Astrocyte (in vitro differentiated cells and primary cell): Measurements from ENCODE around the gene CMTM7. TPM values are rescaled to one million over a fixed set of nuclear protein-coding genes. Genes with fewer than 3 reads are reported as not detected.
"Not testable (repeated sequence)": the region's sequence is repeated elsewhere in the genome, so short reads cannot be mapped to it uniquely, and the experiment has no call there.

Experiments used
- DNase-seq: peaks from one replicate; pipeline ENCODE4 v3.0.0-alpha.2; 2010; ENCODE audit warnings: low read depth
- FAIRE-seq: peaks from 2 replicates; lab custom pipeline; 2011; peaks lifted over from hg19 to GRCh38; lab: Jason Lieb, UNC
- H2AFZ ChIP-seq: 2 replicates; pipeline ENCODE4 v1.6.0; 2012; ENCODE audit warnings: low read depth, low read length, inconsistent platforms
- H3K27ac ChIP-seq: 2 replicates; pipeline ENCODE4 v1.5.1; 2011; ENCODE audit warnings: low read depth, low read length, inconsistent platforms
- H3K27me3 ChIP-seq: 2 replicates; pipeline ENCODE4 v1.6.0; 2011; ENCODE audit warnings: low read length, inconsistent platforms; ENCODE audit not compliant: insufficient read depth
- H3K36me3 ChIP-seq: 2 replicates; pipeline ENCODE4 v1.5.1; 2011; ENCODE audit warnings: low read length, inconsistent platforms; ENCODE audit not compliant: insufficient read depth
- H3K4me1 ChIP-seq: 2 replicates; pipeline ENCODE4 v1.5.1; 2011; ENCODE audit warnings: low read length, inconsistent platforms; ENCODE audit not compliant: insufficient read depth
- H3K4me2 ChIP-seq: 2 replicates; pipeline ENCODE4 v1.6.0; 2012; ENCODE audit warnings: low read length, inconsistent platforms
- H3K4me3 ChIP-seq: 2 replicates; pipeline ENCODE4 v1.5.1; 2011; ENCODE audit warnings: low read depth, mild to moderate bottlenecking, low read length, inconsistent platforms; ENCODE audit not compliant: insufficient read depth
- H3K79me2 ChIP-seq: 2 replicates; pipeline ENCODE4 v1.6.0; 2012; ENCODE audit warnings: mild to moderate bottlenecking, low read length, inconsistent platforms; ENCODE audit not compliant: insufficient read depth
- H3K9ac ChIP-seq: 2 replicates; pipeline ENCODE4 v1.6.0; 2012; ENCODE audit warnings: mild to moderate bottlenecking, low read length, inconsistent platforms
- H3K9me3 ChIP-seq: 2 replicates; pipeline ENCODE4 v1.5.1; 2012; ENCODE audit warnings: low read depth, mild to moderate bottlenecking, low read length, inconsistent platforms; ENCODE audit not compliant: insufficient read depth
- H4K20me1 ChIP-seq: 2 replicates; pipeline ENCODE4 v1.6.0; 2012; ENCODE audit warnings: low read length, inconsistent platforms; ENCODE audit not compliant: insufficient read depth
- H3K27ac Mint-ChIP-seq: one replicate; pipeline ENCODE4 v1.8.0; 2021; ENCODE audit warnings: mild to moderate bottlenecking, mixed read lengths; ENCODE audit not compliant: unreplicated experiment
- H3K27me3 Mint-ChIP-seq: one replicate; pipeline ENCODE4 v1.8.0; 2021; ENCODE audit warnings: low read depth, mixed read lengths; ENCODE audit not compliant: unreplicated experiment
- H3K36me3 Mint-ChIP-seq: one replicate; pipeline ENCODE4 v1.8.0; 2021; ENCODE audit warnings: low read depth, mixed read lengths; ENCODE audit not compliant: unreplicated experiment
- H3K4me1 Mint-ChIP-seq: one replicate; pipeline ENCODE4 v1.8.0; 2021; ENCODE audit warnings: low read depth, mixed read lengths; ENCODE audit not compliant: unreplicated experiment
- H3K4me3 Mint-ChIP-seq: one replicate; pipeline ENCODE4 v1.8.0; 2021; ENCODE audit warnings: mild to moderate bottlenecking, moderate library complexity, mixed read lengths; ENCODE audit not compliant: unreplicated experiment
- H3K9me3 Mint-ChIP-seq: one replicate; pipeline ENCODE4 v1.8.0; 2021; ENCODE audit warnings: mild to moderate bottlenecking, mixed read lengths; ENCODE audit not compliant: unreplicated experiment
- CTCF ChIP-seq: IDR thresholded peaks from 2 replicates; pipeline ENCODE4 v1.5.1; 2011; ENCODE audit warnings: low read depth, mild to moderate bottlenecking, inconsistent platforms, low read length, moderate library complexity; ENCODE audit not compliant: insufficient read depth
- EZH2 ChIP-seq: IDR thresholded peaks from 2 replicates; pipeline ENCODE4 v1.6.1; 2012; ENCODE audit warnings: mild to moderate bottlenecking, low read length, inconsistent platforms; ENCODE audit not compliant: insufficient read depth
- total RNA-seq: library from RNA; stranded (reverse); gene quantifications from 2 replicates; pipeline ENCODE4 v1.2.1, GENCODE V29; 2021

The CMTM7 gene
- total RNA-seq, 1 donor from 2014 or later, result 23.9 TPM

GRCh38 chr3:32383136-32383711 lies 8.4 kb upstream of the CMTM7 start:
- Histone ChIP-seq H3K4me3 (no peak overlapping the region), H3K4me2 (no peak overlapping the region), H3K9ac (no peak overlapping the region), H3K9me3 (no peaks in the 10 kb centered on the region), H3K27me3 (peaks cover 13% of the 10 kb centered on the region), H4K20me1 (no peaks in the 10 kb centered on the region), H3K36me3 (no peaks in the 10 kb centered on the region), H3K27ac (no peak overlapping the region), H2AFZ (no peak overlapping the region), H3K79me2 (no peaks in the 10 kb centered on the region), H3K4me1 (no peaks in the 10 kb centered on the region)
- TF ChIP-seq EZH2 (no peak), CTCF (no peak)
- Mint-ChIP-seq H3K36me3 (peaks cover 2% of the 10 kb centered on the region), H3K4me1 (peaks cover 6% of the 10 kb centered on the region), H3K27ac (no peak overlapping the region), H3K9me3 (no peaks in the 10 kb centered on the region), H3K4me3 (no peak overlapping the region), H3K27me3 (peaks cover 15% of the 10 kb centered on the region)
- DNase-seq, result no peak
- FAIRE-seq, result no peak

GRCh38 chr3:32384938-32385337 lies 6.7 kb upstream of the CMTM7 start:
- Histone ChIP-seq H4K20me1 (no peaks in the 10 kb centered on the region), H3K79me2 (no peaks in the 10 kb centered on the region), H3K4me2 (no peak overlapping the region), H3K27me3 (peaks cover 13% of the 10 kb centered on the region), H3K4me3 (no peak overlapping the region), H3K9me3 (no peaks in the 10 kb centered on the region), H3K27ac (no peak overlapping the region), H3K36me3 (no peaks in the 10 kb centered on the region), H3K4me1 (no peaks in the 10 kb centered on the region), H3K9ac (no peak overlapping the region), H2AFZ (no peak overlapping the region)
- FAIRE-seq (no peak), DNase-seq (no peak)
- Mint-ChIP-seq H3K4me3 (no peak overlapping the region), H3K9me3 (no peaks in the 10 kb centered on the region), H3K27ac (peak overlapping the region; percentile 13), H3K27me3 (peaks cover 15% of the 10 kb centered on the region), H3K36me3 (peaks cover 2% of the 10 kb centered on the region), H3K4me1 (peaks cover 6% of the 10 kb centered on the region)
- TF ChIP-seq EZH2, result no peak

- Mint-ChIP-seq H3K27me3 (peaks cover 15% of the 10 kb centered on the region), H3K36me3 (peaks cover 2% of the 10 kb centered on the region)
- FAIRE-seq, result no peak
Observed at GRCh38 chr3:32387512-32387911, 4.1 kb upstream of the CMTM7 start.

GRCh38 chr3:32389577-32389976 lies 2.1 kb upstream of the CMTM7 start:
- not testable (repeated sequence) for H3K9me3 ChIP-seq, H2AFZ ChIP-seq, H3K9ac ChIP-seq, DNase-seq, H3K4me2 ChIP-seq, H3K36me3 ChIP-seq, H3K4me3 ChIP-seq, H3K36me3 Mint-ChIP-seq, H3K4me1 ChIP-seq, H3K9me3 Mint-ChIP-seq, H3K27ac Mint-ChIP-seq, H3K4me3 Mint-ChIP-seq, H3K27me3 Mint-ChIP-seq, H3K27ac ChIP-seq, FAIRE-seq, H3K27me3 ChIP-seq
- peaks cover 19% of the 10 kb centered on the region for H4K20me1 ChIP-seq
- H3K79me2 ChIP-seq, result peaks cover 26% of the 10 kb centered on the region
- H3K4me1 Mint-ChIP-seq, result peaks cover 13% of the 10 kb centered on the region

More at GRCh38 chr3:32387512-32387911, 4.1 kb upstream of the CMTM7 start:
- Mint-ChIP-seq H3K4me3 (no peak overlapping the region), H3K4me1 (peaks cover 6% of the 10 kb centered on the region), H3K9me3 (no peaks in the 10 kb centered on the region), H3K27ac (no peak overlapping the region)
- no peak overlapping the region for H3K27ac ChIP-seq
- H3K9ac ChIP-seq, result no peak overlapping the region
- TF ChIP-seq CTCF (no peak), EZH2 (no peak)
- no peak for DNase-seq
- H3K79me2 ChIP-seq, result peaks cover 5% of the 10 kb centered on the region
- no peaks in the 10 kb centered on the region for H4K20me1 ChIP-seq
- peaks cover 9% of the 10 kb centered on the region for H3K27me3 ChIP-seq
- H3K36me3 ChIP-seq, result no peaks in the 10 kb centered on the region
- H3K4me1 ChIP-seq, result peaks cover 3% of the 10 kb centered on the region
- no peak overlapping the region for H3K4me3 ChIP-seq
- H3K4me2 ChIP-seq, result no peak overlapping the region
- no peak overlapping the region for H2AFZ ChIP-seq
- no peaks in the 10 kb centered on the region for H3K9me3 ChIP-seq
